Body of pancreas (tissue), 4 donors: ENCODE data around the gene BPTF. TPM values are rescaled to one million over a fixed set of nuclear protein-coding genes. Genes with fewer than 3 reads are reported as not detected.
A peak's percentile ranks its signal among the peaks of the same experiment; 100 is the strongest.
"Not testable (repeated sequence)": the region's sequence is repeated elsewhere in the genome, so short reads cannot be mapped to it uniquely, and the experiment has no call there.

Experiments
- ATAC-seq: fragments of 150-250 bp; one replicate; pipeline ENCODE4 v1.9.1; 2016
- DNase-seq, 4 donors: peaks; one replicate each; pipeline ENCODE4 v3.0.0-alpha.2; 2019
- H3K27ac ChIP-seq, 4 donors: fragments of 200-600 bp; sonication (generic); 1 replicate in 3 of 4; 2 replicates in 1 of 4; pipeline versions ENCODE4 v1.5.1 to v1.6.1; 2016 to 2019; ENCODE audit warnings: mild to moderate bottlenecking in 1 of 4, mixed read lengths in 1 of 4, moderate library complexity in 1 of 4
- H3K27me3 ChIP-seq, 2 donors: fragments of 200-600 bp; sonication (generic); one replicate each; pipeline ENCODE4 v1.6.0; 2016; ENCODE audit warnings: mild to moderate bottlenecking in 1 of 2
- H3K36me3 ChIP-seq, 2 donors: fragments of 200-600 bp; sonication (generic); replicated peaks in 1 of 2; 2 replicates each; pipeline ENCODE4 v1.5.1; 2016; ENCODE audit warnings: low read depth in 2 of 2; ENCODE audit not compliant: insufficient read depth in 1 of 2
- H3K4me1 ChIP-seq: fragments of 200-600 bp; sonication (generic); one replicate; pipeline ENCODE4 v1.6.0; 2016
- H3K4me3 ChIP-seq, 2 donors: fragments of 200-600 bp; sonication (generic); 1 replicate in 1 of 2; 2 replicates in 1 of 2; pipeline ENCODE4 v1.5.1; 2016 to 2019
- H3K9me3 ChIP-seq, 3 donors: fragments of 200-600 bp; sonication (generic); 1 replicate in 2 of 3; 2 replicates in 1 of 3; pipeline ENCODE4 v1.5.1; 2016
- POLR2A ChIP-seq, 3 donors: fragments of 450-650 bp; IDR thresholded peaks; one replicate each; pipeline ENCODE4 v1.6.1; 2016; ENCODE audit warnings: antibody characterized with exemption in 3 of 3, mild to moderate bottlenecking in 2 of 3
- WGBS, 2 donors: methylation state at CpG; one replicate each; pipeline ENCODE4 v1.1.5; 2017; 5-methylcytosine and 5-hydroxymethylcytosine counted together
- intact Hi-C: fragments of 100-400 bp; cut with DNase I; formaldehyde crosslinking; loops from one replicate; pipeline ENCODE4 v1.15.1; 2023
- total RNA-seq, 2 donors: library from RNA; depleted of rRNA; stranded (reverse); fragments of >200 nt; gene quantifications; one replicate each; pipeline ENCODE4 v1.1.0, GENCODE V29; 2016
- TF ChIP-seq, protein P1 (sequence below), 7 experiments: fragments of 450-650 bp in 4 of 7; fragments of 200-600 bp in 3 of 7; sonication (generic) in 3 of 7; IDR thresholded peaks; one replicate each; pipeline ENCODE4 v1.5.1; 2016 to 2019; ENCODE audit warnings: antibody characterized with exemption in 7 of 7

Gene BPTF
- total RNA-seq, 2 donors from 2014 or later = 44.6 to 74.5 TPM

DNA sequence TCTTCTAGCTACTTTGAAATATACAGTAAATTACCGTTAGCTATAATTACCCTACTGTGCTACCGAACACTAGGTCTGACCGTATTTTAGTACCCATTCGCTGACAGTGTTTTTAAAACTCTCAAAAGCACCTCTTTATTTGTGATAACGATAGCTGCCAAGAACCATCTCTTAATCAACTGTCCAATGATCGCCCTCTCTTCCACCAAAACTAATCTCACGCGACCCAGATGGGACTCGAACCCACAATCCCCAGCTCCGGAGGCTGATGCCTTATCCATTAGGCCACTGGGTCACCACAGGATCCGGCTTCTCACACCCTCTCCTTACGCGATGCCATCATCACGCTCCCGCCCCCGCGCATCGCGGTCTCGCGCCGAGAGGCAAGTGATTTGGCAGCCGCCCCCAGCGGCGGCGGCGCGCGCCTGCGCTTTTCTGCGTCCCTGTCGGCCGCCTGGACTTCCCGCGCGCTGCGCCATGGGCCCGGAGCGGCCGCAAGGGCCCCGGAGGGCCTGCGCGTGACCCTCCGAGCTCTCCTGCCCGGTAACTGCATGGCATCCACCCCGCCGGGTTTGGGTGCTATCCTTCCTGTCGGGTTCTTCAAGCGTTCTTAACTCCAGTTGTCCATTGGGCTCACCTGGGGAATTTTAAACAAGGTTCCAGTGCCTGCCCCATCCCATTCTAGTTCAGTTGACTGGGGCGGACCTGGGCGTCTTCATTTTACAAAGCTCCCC, 194.5 kb downstream of the BPTF start:
- intact Hi-C loops = no loop called here
- no peaks in the 10 kb centered on the region for H3K36me3 ChIP-seq
- TF ChIP-seq, protein P1, sequence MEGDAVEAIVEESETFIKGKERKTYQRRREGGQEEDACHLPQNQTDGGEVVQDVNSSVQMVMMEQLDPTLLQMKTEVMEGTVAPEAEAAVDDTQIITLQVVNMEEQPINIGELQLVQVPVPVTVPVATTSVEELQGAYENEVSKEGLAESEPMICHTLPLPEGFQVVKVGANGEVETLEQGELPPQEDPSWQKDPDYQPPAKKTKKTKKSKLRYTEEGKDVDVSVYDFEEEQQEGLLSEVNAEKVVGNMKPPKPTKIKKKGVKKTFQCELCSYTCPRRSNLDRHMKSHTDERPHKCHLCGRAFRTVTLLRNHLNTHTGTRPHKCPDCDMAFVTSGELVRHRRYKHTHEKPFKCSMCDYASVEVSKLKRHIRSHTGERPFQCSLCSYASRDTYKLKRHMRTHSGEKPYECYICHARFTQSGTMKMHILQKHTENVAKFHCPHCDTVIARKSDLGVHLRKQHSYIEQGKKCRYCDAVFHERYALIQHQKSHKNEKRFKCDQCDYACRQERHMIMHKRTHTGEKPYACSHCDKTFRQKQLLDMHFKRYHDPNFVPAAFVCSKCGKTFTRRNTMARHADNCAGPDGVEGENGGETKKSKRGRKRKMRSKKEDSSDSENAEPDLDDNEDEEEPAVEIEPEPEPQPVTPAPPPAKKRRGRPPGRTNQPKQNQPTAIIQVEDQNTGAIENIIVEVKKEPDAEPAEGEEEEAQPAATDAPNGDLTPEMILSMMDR (IDR thresholded peaks at IDR 0.05) = peak; percentile 13 to 85 (median 60)
- TF ChIP-seq POLR2A (IDR thresholded peaks at IDR 0.05) = peak; percentile 26 to 85 (median 76)
- WGBS, 2 donors = 1% methylated on average over 17 to 51 of the region's 51 CpGs
- H3K27ac ChIP-seq = peak overlapping the region; percentile 13 to 91 (median 88)
- peak; percentile 96 for ATAC-seq
- DNase-seq = peak; percentile 96 to 98 (median 96)
- H3K9me3 ChIP-seq = no peaks in the 10 kb centered on the region
- H3K4me3 ChIP-seq = peak overlapping the region; percentile 32 to 45
- peaks cover 12% of the 10 kb centered on the region for H3K4me1 ChIP-seq
- no peaks in the 10 kb centered on the region for H3K27me3 ChIP-seq

DNA sequence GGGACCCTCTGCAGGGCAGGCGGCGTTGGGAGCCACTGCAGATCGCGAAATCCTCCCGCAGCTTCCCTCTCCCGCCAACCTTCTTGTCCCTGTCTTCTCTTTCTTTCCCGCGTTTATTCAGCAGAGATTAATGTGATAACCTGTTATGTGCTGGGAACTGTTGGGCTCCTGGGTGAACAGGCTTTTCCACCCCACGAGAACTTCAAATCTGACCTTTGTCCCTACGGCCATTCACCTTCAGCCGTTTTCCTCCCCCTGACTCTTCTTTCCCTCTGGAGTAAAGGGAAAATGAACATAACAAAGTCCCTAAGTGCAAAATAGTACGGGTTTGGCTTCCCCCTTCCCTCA, 195.1 kb downstream of the BPTF start:
- Histone ChIP-seq H3K36me3 (no peaks in the 10 kb centered on the region), H3K9me3 (no peaks in the 10 kb centered on the region), H3K27ac (peak overlapping the region; percentile 13 to 91 (median 88)), H3K4me1 (peaks cover 12% of the 10 kb centered on the region), H3K4me3 (peak overlapping the region; percentile 32 to 45), H3K27me3 (no peaks in the 10 kb centered on the region)
- intact Hi-C loops = no loop called here
- peak in 1 of 4 donors; percentile 26 for DNase-seq
- WGBS, 2 donors = 0 to 1% methylated on average over 12 of the region's 12 CpGs
- TF ChIP-seq POLR2A (IDR thresholded peaks at IDR 0.05) = no peak
- TF ChIP-seq, protein P1 (IDR thresholded peaks at IDR 0.05) = no peak
- ATAC-seq = peak; percentile 31

DNA sequence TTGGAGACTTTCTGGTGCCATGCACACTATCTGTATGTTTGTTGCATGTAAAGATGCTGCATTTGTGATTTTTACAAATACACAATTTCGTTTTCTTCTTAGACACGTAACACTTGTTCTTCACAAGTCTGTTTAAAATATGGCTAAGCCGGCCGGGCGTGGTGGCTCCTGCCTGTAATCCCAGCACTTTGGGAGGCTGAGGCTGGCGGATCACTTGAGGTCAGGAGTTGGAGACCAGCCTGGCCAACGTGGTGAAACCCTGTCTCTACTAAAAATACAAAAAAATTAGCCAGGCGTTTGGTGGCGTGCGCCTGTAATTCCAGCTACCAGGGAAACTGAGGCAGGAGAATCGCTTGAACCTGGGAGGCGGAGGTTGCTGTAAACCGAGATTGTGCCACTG, 195.5 kb downstream of the BPTF start:
- peaks cover 12% of the 10 kb centered on the region for H3K4me1 ChIP-seq
- H3K27ac ChIP-seq = peak overlapping the region; percentile 13 to 91 (median 88)
- intact Hi-C loops, H3K4me3 ChIP-seq, DNase-seq, H3K9me3 ChIP-seq, ATAC-seq, H3K36me3 ChIP-seq, H3K27me3 ChIP-seq: not testable (repeated sequence)
- 80 to 83% methylated on average over 13 of the region's 13 CpGs for whole genome bisulfite sequencing, 2 donors

DNA sequence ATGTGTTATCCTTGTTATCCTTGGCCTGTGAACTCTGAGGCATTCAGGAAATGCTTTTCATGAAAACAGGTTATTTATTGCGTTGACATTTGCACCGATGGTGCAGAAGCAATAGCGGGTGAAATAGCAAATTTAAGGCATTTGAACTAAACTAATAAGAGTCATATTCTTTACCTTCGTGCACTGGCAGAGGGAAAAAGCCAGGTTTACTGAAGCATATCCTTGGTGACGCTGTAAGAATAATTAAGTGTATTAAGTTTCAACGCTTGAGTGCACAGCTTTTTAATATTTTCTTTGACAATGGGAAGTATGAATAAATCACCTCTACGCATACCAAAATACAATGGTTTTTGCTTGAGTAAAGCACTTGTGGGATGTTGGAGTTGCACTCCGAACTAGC, 196.7 kb downstream of the BPTF start:
- H3K36me3 ChIP-seq = no peaks in the 10 kb centered on the region
- peaks cover 12% of the 10 kb centered on the region for H3K4me1 ChIP-seq
- no peaks in the 10 kb centered on the region for H3K27me3 ChIP-seq
- ATAC-seq = no peak
- H3K4me3 ChIP-seq = no peak overlapping the region
- H3K27ac ChIP-seq = no peak overlapping the region
- 91 to 95% methylated on average over 8 of the region's 8 CpGs for WGBS, 2 donors
- TF ChIP-seq, protein P1 (IDR thresholded peaks at IDR 0.05) = no peak
- intact Hi-C loops = no loop called here
- H3K9me3 ChIP-seq = no peaks in the 10 kb centered on the region
- no peak for DNase-seq

DNA sequence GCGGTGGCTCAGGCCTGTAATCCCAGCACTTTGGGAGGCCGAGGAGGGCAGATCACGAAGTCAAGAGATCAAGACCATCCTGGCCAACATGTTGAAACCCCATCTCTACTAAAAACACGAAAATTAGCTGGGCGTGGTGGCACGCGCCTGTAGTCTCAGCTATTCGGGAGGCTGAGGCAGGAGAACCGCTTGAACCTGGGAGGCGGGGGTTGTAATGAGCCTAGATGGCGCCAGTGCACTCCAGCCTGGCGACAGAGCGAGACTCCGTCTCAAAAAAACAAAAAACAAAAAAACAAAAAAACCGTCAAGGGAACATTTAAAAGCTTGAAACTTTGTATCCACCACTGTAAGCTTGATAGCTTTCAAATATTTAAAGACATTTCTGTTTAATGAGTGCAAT, 197.2 kb downstream of the BPTF start:
- H3K4me1 ChIP-seq = peaks cover 12% of the 10 kb centered on the region
- H3K9me3 ChIP-seq, DNase-seq, H3K27ac ChIP-seq, H3K27me3 ChIP-seq, H3K36me3 ChIP-seq, H3K4me3 ChIP-seq, ATAC-seq, intact Hi-C loops: not testable (repeated sequence)
- WGBS, 2 donors = 95 to 96% methylated on average over 15 of the region's 15 CpGs
